DND-41 (cell line): ENCODE data around the gene SST.

Experiments used
- CTCF ChIP-seq: IDR thresholded peaks from 2 replicates; pipeline ENCODE4 v1.5.1; 2012; ENCODE audit warnings: borderline replicate concordance, low read length, moderate library complexity, mild to moderate bottlenecking; ENCODE audit not compliant: poor library complexity, severe bottlenecking; ENCODE audit errors: extremely low read depth
- EZH2 ChIP-seq: IDR thresholded peaks from 3 replicates; pipeline ENCODE4 v1.6.1; 2012; ENCODE audit warnings: borderline replicate concordance, low read depth, mild to moderate bottlenecking, moderate library complexity, low read length, inconsistent platforms; ENCODE audit not compliant: severe bottlenecking

GRCh38 chr3:187626581-187626980 lies 43.6 kb downstream of the SST start:
- TF ChIP-seq CTCF (no peak), EZH2 (no peak)
